ENCODE measurements around the gene MATCAP1. TPM values are rescaled to one million over a fixed set of nuclear protein-coding genes. Genes with fewer than 3 reads are reported as not detected.

MATCAP1 gene
- total and polyA plus RNA-seq, 8 donors = 36.8 to 66.9 (median 57.0) TPM

DNA sequence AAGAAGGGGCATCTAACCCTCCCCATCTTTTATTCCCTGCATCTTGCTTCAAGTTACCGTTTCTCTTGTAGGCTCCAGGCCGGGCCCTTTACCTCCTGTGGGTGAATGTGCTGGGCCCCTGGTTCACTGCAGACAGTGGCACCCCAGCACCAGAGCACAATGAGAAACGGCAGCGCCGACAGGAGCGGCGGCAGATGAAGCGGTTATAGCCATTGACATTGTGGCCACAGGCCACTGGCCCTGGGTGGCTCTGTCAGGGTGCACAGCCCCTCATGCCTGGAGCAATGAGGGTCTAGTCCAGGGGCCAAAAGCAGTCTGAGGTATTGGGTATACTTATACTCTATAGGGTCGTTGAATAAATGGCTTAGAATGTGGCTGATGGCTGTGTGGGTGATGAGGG is 45.1 kb upstream of the MATCAP1 start:
- Histone ChIP-seq H3K9me3 (no peaks in the 10 kb centered on the region), H3K27ac (no peak overlapping the region), H3K4me3 (no peak overlapping the region), H3K36me3 (peaks cover 3 to 59% of the 10 kb centered on the region in 2 donors), H3K27me3 (no peaks in the 10 kb centered on the region), H3K4me1 (peaks cover 15 to 25% of the 10 kb centered on the region in 2 donors)
- DNase-seq = peak in 1 of 4 donors; percentile 60
- intact Hi-C loops (cut with DNase I) = no loop called here
- TF ChIP-seq CTCF (IDR thresholded peaks at IDR 0.05) = no peak
- ATAC-seq = no peak

GRCh38 chr16:67228034-67228785 is 44.4 kb upstream of the MATCAP1 start:
- no peak for TF ChIP-seq CTCF (IDR thresholded peaks at IDR 0.05)
- intact Hi-C loops (cut with DNase I) = no loop called here

DNA sequence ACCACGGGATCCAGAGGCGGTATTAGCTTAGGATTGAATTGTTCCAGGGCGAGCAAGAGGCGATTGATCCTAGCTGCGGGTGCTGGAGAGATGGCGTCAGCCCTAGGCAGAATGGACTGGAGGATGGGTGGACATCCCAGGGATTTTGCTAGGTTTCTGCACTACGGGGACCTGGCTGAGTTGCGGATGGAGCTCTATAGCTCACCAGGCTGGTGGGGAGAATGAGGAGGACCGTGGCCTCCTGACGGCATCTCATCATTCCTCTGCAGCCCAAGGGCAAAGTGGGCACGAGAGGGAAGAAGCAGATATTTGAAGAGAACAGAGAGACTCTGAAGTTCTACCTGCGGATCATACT is 43.8 kb upstream of the MATCAP1 start:
- intact Hi-C loops (cut with DNase I) = no loop called here
- peaks cover 15 to 25% of the 10 kb centered on the region in 2 donors for H3K4me1 ChIP-seq
- no peaks in the 10 kb centered on the region for H3K27me3 ChIP-seq
- peaks cover 3 to 45% of the 10 kb centered on the region in 2 donors for H3K36me3 ChIP-seq
- DNase-seq = no peak
- ATAC-seq = no peak
- TF ChIP-seq CTCF (IDR thresholded peaks at IDR 0.05) = no peak
- H3K9me3 ChIP-seq = no peaks in the 10 kb centered on the region
- H3K27ac ChIP-seq = peak overlapping the region in 1 of 2 donors; percentile 83
- peak overlapping the region; percentile 69 to 99 for H3K4me3 ChIP-seq

More at GRCh38 chr16:67228034-67228785, 44.4 kb upstream of the MATCAP1 start:
- DNase-seq (peak in 1 of 4 donors; percentile 61), ATAC-seq (no peak)
- H3K4me3 ChIP-seq = peak overlapping the region in 1 of 2 donors; percentile 99
- H3K36me3 ChIP-seq = peaks cover 3 to 52% of the 10 kb centered on the region in 2 donors
- peak overlapping the region in 1 of 2 donors; percentile 83 for H3K27ac ChIP-seq
- no peaks in the 10 kb centered on the region for H3K27me3 ChIP-seq
- H3K4me1 ChIP-seq = peaks cover 15 to 25% of the 10 kb centered on the region in 2 donors
- H3K9me3 ChIP-seq = no peaks in the 10 kb centered on the region

GRCh38 chr16:67226804-67227566 is 43.2 kb upstream of the MATCAP1 start, which contains the start of gene TMEM208:
TMEM208 (plus strand) TSS chr16:67227130; CDS start chr16:67227219, 89 bp downstream.
- no peaks in the 10 kb centered on the region for H3K27me3 ChIP-seq
- DNase-seq (peak; percentile 98 to 99 (median 98)), ATAC-seq (peak; percentile 97)
- intact Hi-C loops (cut with DNase I) = no loop called here
- peak within 1 kb of the TSS; percentile 79 to 83 for H3K27ac ChIP-seq
- H3K4me1 ChIP-seq = peaks cover 15 to 25% of the 10 kb centered on the region in 2 donors
- peak within 1 kb of the TSS; percentile 69 to 99 for H3K4me3 ChIP-seq
- H3K36me3 ChIP-seq = peaks cover 3 to 40% of the 10 kb centered on the region in 2 donors
- H3K9me3 ChIP-seq = no peaks in the 10 kb centered on the region
- TF ChIP-seq CTCF (IDR thresholded peaks at IDR 0.05) = peak in 1 of 2 donors; percentile 48

- no peak for TF ChIP-seq CTCF (IDR thresholded peaks at IDR 0.05)
These were observed 42.6 kb upstream of the MATCAP1 start for GRCh38 chr16:67226295-67226803.

More at GRCh38 chr16:67226295-67226803, 42.6 kb upstream of the MATCAP1 start:
- no peaks in the 10 kb centered on the region for H3K27me3 ChIP-seq
- H3K4me3 ChIP-seq = peak overlapping the region; percentile 69 to 99
- intact Hi-C loops (cut with DNase I) = no loop called here
- peak overlapping the region; percentile 79 to 83 for H3K27ac ChIP-seq
- H3K36me3 ChIP-seq = peaks cover 0 to 33% of the 10 kb centered on the region in 2 donors
- H3K9me3 ChIP-seq = no peaks in the 10 kb centered on the region
- ATAC-seq (no peak), DNase-seq (no peak)
- peaks cover 15 to 25% of the 10 kb centered on the region in 2 donors for H3K4me1 ChIP-seq
